Urinary bladder (tissue), 4 donors: ENCODE data around the gene GSN. TPM values are rescaled to one million over a fixed set of nuclear protein-coding genes. Genes with fewer than 3 reads are reported as not detected.

Source experiments
- DNase-seq: peaks from one replicate; pipeline ENCODE4 v3.0.0-alpha.2; 2015; ENCODE audit errors: extremely low spot score
- H3K27ac ChIP-seq: one replicate; pipeline ENCODE4 v1.5.1; 2013; ENCODE audit warnings: low read depth, mild to moderate bottlenecking, moderate library complexity
- H3K36me3 ChIP-seq: one replicate; pipeline ENCODE4 v1.6.1; 2013; ENCODE audit warnings: mild to moderate bottlenecking, moderate library complexity; ENCODE audit not compliant: insufficient read depth
- H3K4me1 ChIP-seq: one replicate; pipeline ENCODE4 v1.6.1; 2013; ENCODE audit warnings: mild to moderate bottlenecking, moderate library complexity; ENCODE audit not compliant: insufficient read depth
- H3K4me3 ChIP-seq: one replicate; pipeline ENCODE4 v1.5.1; 2013; ENCODE audit warnings: low read depth, low read length
- WGBS: extraction: QIAGEN DNeasy Blood & Tissue Kit; methylation state at CpG from one replicate; pipeline ENCODE4 v1.1.7; 2013; 5-methylcytosine and 5-hydroxymethylcytosine counted together
- polyA plus RNA-seq: library from polyadenylated mRNA; stranded (reverse); fragments of 200-250 nt; gene quantifications from one replicate; pipeline ENCODE4 v1.2.3, GENCODE V29; 2013
- total RNA-seq: library from RNA; depleted of rRNA; stranded (reverse); fragments of >200 nt; gene quantifications from one replicate; pipeline ENCODE4 v1.2.3, GENCODE V29; 2014
- donor health status: healthy with polysubstance abuse.
- donor health status: healthy.

GSN gene
- total and polyA plus RNA-seq, 2 donors = 405 to 2,591 TPM

GRCh38 chr9:121365564-121365963 lies 97.6 kb downstream of the GSN start:
- WGBS = 56% methylated on average over 2 of the region's 2 CpGs
- Histone ChIP-seq H3K4me1 (peaks cover 5% of the 10 kb centered on the region), H3K36me3 (no peaks in the 10 kb centered on the region), H3K27ac (peak overlapping the region; percentile 23), H3K4me3 (no peak overlapping the region)
- DNase-seq = no peak

GRCh38 chr9:121366611-121367192 lies 98.7 kb downstream of the GSN start:
- Histone ChIP-seq H3K27ac (no peak overlapping the region), H3K36me3 (no peaks in the 10 kb centered on the region), H3K4me1 (peaks cover 5% of the 10 kb centered on the region), H3K4me3 (no peak overlapping the region)
- WGBS = 74% methylated on average over 5 of the region's 5 CpGs
- no peak for DNase-seq

- DNase-seq = no peak
- peak overlapping the region; percentile 75 for H3K4me3 ChIP-seq
- peaks cover 5% of the 10 kb centered on the region for H3K4me1 ChIP-seq
- 30% methylated on average over 4 of the region's 4 CpGs for WGBS
- peak overlapping the region; percentile 5 for H3K27ac ChIP-seq
- no peaks in the 10 kb centered on the region for H3K36me3 ChIP-seq
Measured at GRCh38 chr9:121367306-121368137, 99.6 kb downstream of the GSN start.

- Histone ChIP-seq H3K4me3 (peak overlapping the region; percentile 75), H3K27ac (peak overlapping the region; percentile 50), H3K36me3 (no peaks in the 10 kb centered on the region), H3K4me1 (peaks cover 5% of the 10 kb centered on the region)
- WGBS = 45% methylated on average over 1 of the region's 1 CpG
- DNase-seq = no peak
Measured at GRCh38 chr9:121368138-121368522, 100.2 kb downstream of the GSN start.

- 55% methylated on average over 8 of the region's 8 CpGs for WGBS
- DNase-seq = no peak
- Histone ChIP-seq H3K4me1 (peaks cover 5% of the 10 kb centered on the region), H3K27ac (peak overlapping the region; percentile 93), H3K4me3 (peak overlapping the region; percentile 75), H3K36me3 (no peaks in the 10 kb centered on the region)
Measured at GRCh38 chr9:121368745-121369144, 100.8 kb downstream of the GSN start.

GRCh38 chr9:121369595-121370265 lies 101.8 kb downstream of the GSN start, which contains the start of gene STOM:
STOM (minus strand) TSS chr9:121370250; CDS start chr9:121370187, 63 bp downstream.
- under 1% methylated on average over 52 of the region's 52 CpGs for WGBS
- peak within 1 kb of the TSS; percentile 93 for H3K27ac ChIP-seq

GRCh38 chr9:121371495-121372061 lies 103.6 kb downstream of the GSN start:
- WGBS = 60% methylated on average over 4 of the region's 4 CpGs

More at GRCh38 chr9:121369595-121370265, 101.8 kb downstream of the GSN start, which contains the start of gene STOM:
- Histone ChIP-seq H3K36me3 (no peaks in the 10 kb centered on the region), H3K4me3 (peak within 1 kb of the TSS; percentile 75), H3K4me1 (peaks cover 4% of the 10 kb centered on the region)
- DNase-seq = no peak

GRCh38 chr9:121372239-121373010 lies 104.5 kb downstream of the GSN start:
- WGBS = 62% methylated on average over 6 of the region's 6 CpGs
- no peaks in the 10 kb centered on the region for H3K4me1 ChIP-seq
- H3K27ac ChIP-seq = peak overlapping the region; percentile 70
- no peak for DNase-seq
- H3K36me3 ChIP-seq = no peaks in the 10 kb centered on the region
- H3K4me3 ChIP-seq = no peak overlapping the region

More at GRCh38 chr9:121371495-121372061, 103.6 kb downstream of the GSN start:
- DNase-seq = no peak
- H3K4me3 ChIP-seq = no peak overlapping the region
- peak overlapping the region; percentile 15 for H3K27ac ChIP-seq
- no peaks in the 10 kb centered on the region for H3K36me3 ChIP-seq
- peaks cover 1% of the 10 kb centered on the region for H3K4me1 ChIP-seq

- no peaks in the 10 kb centered on the region for H3K36me3 ChIP-seq
- no peaks in the 10 kb centered on the region for H3K4me1 ChIP-seq
- WGBS = 14% methylated on average over 5 of the region's 5 CpGs
- DNase-seq = peak; percentile 74
- peak overlapping the region; percentile 70 for H3K27ac ChIP-seq
- no peak overlapping the region for H3K4me3 ChIP-seq
Measured at GRCh38 chr9:121373011-121373729, 105.2 kb downstream of the GSN start.

- WGBS = 84% methylated on average over 4 of the region's 4 CpGs
- no peak overlapping the region for H3K4me3 ChIP-seq
Measured at GRCh38 chr9:121376214-121376830, 108.4 kb downstream of the GSN start.

GRCh38 chr9:121380846-121381245 lies 112.9 kb downstream of the GSN start:
- no peak for DNase-seq

More at GRCh38 chr9:121376214-121376830, 108.4 kb downstream of the GSN start:
- no peak for DNase-seq
- Histone ChIP-seq H3K27ac (no peak overlapping the region), H3K4me1 (no peaks in the 10 kb centered on the region), H3K36me3 (no peaks in the 10 kb centered on the region)

More at GRCh38 chr9:121380846-121381245, 112.9 kb downstream of the GSN start:
- H3K4me3 ChIP-seq = no peak overlapping the region
- H3K36me3 ChIP-seq = no peaks in the 10 kb centered on the region
- no peaks in the 10 kb centered on the region for H3K4me1 ChIP-seq
- H3K27ac ChIP-seq = no peak overlapping the region
